Measurements from ENCODE around the gene FANCM.

FANCM gene

GRCh38 chr14:45114327-45114726 is 21.4 kb upstream of the FANCM start:
- no peaks in the 10 kb centered on the region for H3K27me3 ChIP-seq
- H3K9me3 ChIP-seq = no peaks in the 10 kb centered on the region
- H3K27ac ChIP-seq = no peak overlapping the region
- peaks cover 85% of the 10 kb centered on the region for H3K36me3 ChIP-seq
- no peak for TF ChIP-seq CTCF (IDR thresholded peaks at IDR 0.05)
- H3K4me3 ChIP-seq (ENCODE audit: low read depth in 1 of 2, low read length in 1 of 2) = no peak overlapping the region
- no peaks in the 10 kb centered on the region for H3K4me1 ChIP-seq (ENCODE audit: control insufficient read depth in 1 of 2, insufficient read depth in 1 of 2, low read depth in 1 of 2, low read length in 1 of 2)

- Histone ChIP-seq H3K4me3 (ENCODE audit: low read depth in 1 of 2, low read length in 1 of 2) (no peak overlapping the region), H3K9me3 (no peaks in the 10 kb centered on the region), H3K27ac (no peak overlapping the region), H3K36me3 (peaks cover 72% of the 10 kb centered on the region), H3K4me1 (ENCODE audit: control insufficient read depth in 1 of 2, insufficient read depth in 1 of 2, low read depth in 1 of 2, low read length in 1 of 2) (no peaks in the 10 kb centered on the region), H3K27me3 (no peaks in the 10 kb centered on the region)
- no peak for TF ChIP-seq CTCF (IDR thresholded peaks at IDR 0.05)
Measured at GRCh38 chr14:45118594-45118993, 17.1 kb upstream of the FANCM start.

GRCh38 chr14:45120096-45120495 is 15.6 kb upstream of the FANCM start:
- Histone ChIP-seq H3K4me1 (ENCODE audit: control insufficient read depth in 1 of 2, insufficient read depth in 1 of 2, low read depth in 1 of 2, low read length in 1 of 2) (no peaks in the 10 kb centered on the region), H3K9me3 (no peaks in the 10 kb centered on the region), H3K4me3 (ENCODE audit: low read depth in 1 of 2, low read length in 1 of 2) (no peak overlapping the region), H3K27ac (no peak overlapping the region), H3K27me3 (no peaks in the 10 kb centered on the region), H3K36me3 (peaks cover 58% of the 10 kb centered on the region)
- TF ChIP-seq CTCF (IDR thresholded peaks at IDR 0.05) = no peak

GRCh38 chr14:45123271-45123670 is 12.5 kb upstream of the FANCM start:
- no peak overlapping the region for H3K27ac ChIP-seq
- no peak overlapping the region for H3K4me3 ChIP-seq (ENCODE audit: low read depth in 1 of 2, low read length in 1 of 2)
- no peak for TF ChIP-seq CTCF (IDR thresholded peaks at IDR 0.05)
- H3K27me3 ChIP-seq = no peaks in the 10 kb centered on the region
- no peaks in the 10 kb centered on the region for H3K9me3 ChIP-seq
- H3K4me1 ChIP-seq (ENCODE audit: control insufficient read depth in 1 of 2, insufficient read depth in 1 of 2, low read depth in 1 of 2, low read length in 1 of 2) = no peaks in the 10 kb centered on the region
- H3K36me3 ChIP-seq = peaks cover 39% of the 10 kb centered on the region

GRCh38 chr14:45125754-45126153 is 10.0 kb upstream of the FANCM start:
- no peak overlapping the region for H3K4me3 ChIP-seq (ENCODE audit: low read depth in 1 of 2, low read length in 1 of 2)

More at GRCh38 chr14:45125754-45126153, 10.0 kb upstream of the FANCM start:
- H3K9me3 ChIP-seq = no peaks in the 10 kb centered on the region
- H3K4me1 ChIP-seq (ENCODE audit: control insufficient read depth in 1 of 2, insufficient read depth in 1 of 2, low read depth in 1 of 2, low read length in 1 of 2) = no peaks in the 10 kb centered on the region
- H3K27ac ChIP-seq = no peak overlapping the region
- H3K36me3 ChIP-seq = peaks cover 23% of the 10 kb centered on the region
- H3K27me3 ChIP-seq = no peaks in the 10 kb centered on the region
- TF ChIP-seq CTCF (IDR thresholded peaks at IDR 0.05) = no peak
